GM21825 (cell line): Measurements from ENCODE around the gene ARHGAP26.
A peak's percentile ranks its signal among the peaks of the same experiment; 100 is the strongest.

Experiments used
- ATAC-seq: cut with Tn5 transposase; IDR thresholded peaks from one replicate; pipeline ENCODE4 v1.9.1; 2021; ENCODE audit warnings: mild to moderate bottlenecking, moderate library complexity; ENCODE audit not compliant: unreplicated experiment

ARHGAP26 gene

GRCh38 chr5:142845954-142846398 lies 75.8 kb downstream of the ARHGAP26 start:
- ATAC-seq = peak; percentile 64

DNA sequence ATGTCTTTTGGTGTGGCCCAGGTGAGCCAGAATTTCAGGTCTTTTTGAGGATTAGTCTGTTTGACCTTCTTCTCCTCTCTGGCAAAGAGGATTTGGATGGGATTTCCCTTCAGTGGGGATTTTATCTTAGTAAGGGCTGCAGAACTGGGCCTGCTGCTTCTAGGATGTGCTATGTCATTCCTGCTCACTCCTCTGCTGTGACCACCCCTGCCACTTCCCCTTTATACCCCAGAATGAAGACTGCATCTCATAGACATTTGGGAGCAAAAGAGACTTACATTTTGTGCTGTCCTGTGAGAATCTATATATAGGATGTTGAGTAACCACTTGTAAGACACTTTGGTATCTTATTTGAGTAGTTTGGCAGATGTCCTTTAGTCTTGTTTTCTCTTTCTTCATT lies 76.2 kb downstream of the ARHGAP26 start:
- ATAC-seq = no peak

GRCh38 chr5:142847898-142848790 lies 78.0 kb downstream of the ARHGAP26 start:
- no peak for ATAC-seq

GRCh38 chr5:142849466-142849865 lies 79.3 kb downstream of the ARHGAP26 start:
- ATAC-seq = no peak

DNA sequence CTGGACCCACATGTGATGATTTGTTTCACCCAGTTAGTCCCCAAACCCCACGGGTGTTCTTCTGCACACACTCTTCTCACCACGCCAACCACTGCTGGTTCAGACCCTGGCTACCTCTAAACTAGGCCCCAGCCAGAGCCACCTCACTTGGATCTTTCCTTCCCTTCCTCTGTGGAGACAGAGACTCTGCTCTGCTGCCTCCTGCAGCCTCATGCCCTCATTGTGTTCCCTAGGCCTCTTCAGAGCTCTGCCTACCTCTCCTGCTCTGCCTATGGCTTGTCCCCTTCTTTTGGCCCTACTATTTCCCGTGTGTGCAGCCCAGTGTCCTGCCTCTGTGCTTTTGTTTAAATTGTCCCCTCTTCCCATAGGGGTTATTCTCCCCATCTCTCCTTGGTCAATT lies 79.7 kb downstream of the ARHGAP26 start:
- ATAC-seq = no peak

DNA sequence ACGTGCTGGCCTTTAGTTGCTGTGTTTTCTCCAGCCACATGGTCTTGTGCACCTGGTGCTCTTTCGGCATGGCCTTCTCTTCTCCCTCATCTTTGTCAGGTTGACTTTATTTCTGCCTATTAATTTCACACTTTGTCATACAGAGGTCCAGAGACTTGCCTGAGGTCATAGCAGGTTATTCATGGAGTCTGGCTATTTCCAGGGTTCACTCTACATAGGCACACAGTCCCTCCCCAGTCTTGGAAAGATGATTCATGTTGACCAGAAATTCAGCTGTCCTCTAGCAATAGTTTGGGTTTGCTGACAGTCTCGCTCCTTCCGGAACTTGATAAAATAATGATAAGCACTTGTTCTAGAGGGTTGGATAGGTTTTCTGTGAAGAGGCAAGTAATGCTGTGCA lies 81.6 kb downstream of the ARHGAP26 start:
- no peak for ATAC-seq

DNA sequence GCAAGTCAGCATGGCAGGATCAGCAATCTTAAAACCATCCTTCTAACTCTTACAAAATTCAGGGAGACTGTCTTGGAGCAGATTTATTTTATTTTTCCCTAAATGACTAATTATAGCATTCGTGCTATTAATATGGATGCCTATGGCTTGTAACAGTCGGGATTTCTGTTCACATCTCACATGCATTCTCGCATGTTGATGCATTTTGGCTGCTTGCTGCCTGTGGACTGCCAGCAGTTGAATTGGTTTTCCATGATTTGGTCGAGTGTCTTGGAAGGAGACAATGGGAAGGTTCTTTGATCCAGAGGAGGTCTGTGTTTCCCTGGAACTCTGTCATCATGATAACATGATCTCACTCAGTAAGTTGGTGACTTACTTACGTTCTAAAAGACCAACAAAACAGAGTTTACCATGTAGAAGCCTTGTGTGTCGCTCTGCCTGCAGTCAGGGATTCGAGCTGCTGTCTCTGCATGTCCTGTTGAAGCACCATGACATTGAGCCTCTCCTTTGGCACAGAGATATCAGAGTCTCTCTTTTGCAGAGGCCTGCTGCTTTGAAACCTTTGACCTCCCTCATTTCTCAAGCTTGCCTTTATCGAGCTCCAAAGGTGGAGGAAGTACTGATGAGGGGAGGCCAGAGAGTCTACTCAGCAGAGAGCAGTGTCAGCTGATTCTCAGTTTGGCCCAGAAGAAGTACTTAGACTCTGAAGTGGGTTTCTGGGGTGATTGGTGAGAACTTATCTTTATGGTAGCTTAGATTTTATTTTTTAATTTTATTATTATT lies 82.4 kb downstream of the ARHGAP26 start:
- ATAC-seq = no peak

DNA sequence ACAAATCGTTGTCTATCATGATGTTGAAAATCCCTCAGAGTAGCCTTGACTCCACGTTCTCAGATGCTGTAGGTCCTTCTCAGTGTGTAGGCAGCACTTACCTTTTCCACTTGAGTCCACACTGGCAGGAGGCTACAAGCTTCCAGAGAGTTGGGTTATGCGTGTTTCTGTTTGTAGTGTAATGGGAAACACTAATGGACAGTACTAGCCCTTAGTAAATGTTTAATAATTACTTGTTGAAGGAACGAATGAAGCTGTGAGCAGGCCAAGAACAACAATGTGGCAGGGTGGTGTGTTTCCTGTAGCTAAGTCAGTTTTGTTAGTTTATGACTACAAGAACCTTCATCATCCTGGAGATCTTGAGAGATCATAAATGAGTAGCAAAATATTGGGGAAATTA lies 83.5 kb downstream of the ARHGAP26 start:
- no peak for ATAC-seq

GRCh38 chr5:142856269-142856782 lies 86.1 kb downstream of the ARHGAP26 start:
- ATAC-seq = no peak

DNA sequence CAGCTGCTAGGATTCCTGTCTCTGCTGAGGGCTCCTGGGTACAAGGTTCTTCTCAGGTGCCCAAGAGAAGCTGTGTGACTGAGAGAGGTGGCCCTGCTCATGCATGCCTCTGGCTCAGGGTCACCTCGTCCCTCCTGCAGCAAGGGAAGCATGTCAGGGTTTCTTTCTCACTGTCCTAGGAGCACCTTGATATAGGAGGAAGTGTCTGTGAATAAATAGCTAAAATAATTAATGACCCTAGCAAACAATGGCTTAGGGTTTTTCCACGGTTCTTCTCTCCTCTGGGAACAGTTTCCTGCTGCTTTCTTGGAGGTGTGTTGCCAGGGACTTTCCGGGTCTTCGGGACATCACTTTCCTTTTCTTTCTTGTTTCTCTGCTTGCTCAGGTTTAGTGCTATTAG lies 87.2 kb downstream of the ARHGAP26 start:
- no peak for ATAC-seq

DNA sequence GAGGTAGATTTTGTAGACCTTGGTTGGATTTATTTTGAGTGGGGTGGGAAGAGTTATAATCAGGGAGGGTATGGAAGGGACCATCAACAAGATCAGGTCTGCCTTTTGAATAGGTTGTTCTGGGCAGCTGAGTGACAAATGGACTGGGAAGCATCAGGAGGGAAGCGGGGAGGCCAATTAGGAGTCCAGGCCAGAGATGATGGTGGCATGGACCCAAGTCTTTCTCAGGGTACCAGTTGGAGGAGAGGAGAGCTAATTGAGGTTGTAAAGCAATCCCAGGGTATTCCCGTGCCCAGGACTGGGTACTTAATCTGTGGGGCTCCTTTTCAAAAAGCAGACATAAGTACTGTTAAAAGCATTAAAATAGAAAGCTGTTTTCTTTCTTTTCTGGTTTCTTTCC lies 88.9 kb downstream of the ARHGAP26 start:
- no peak for ATAC-seq

DNA sequence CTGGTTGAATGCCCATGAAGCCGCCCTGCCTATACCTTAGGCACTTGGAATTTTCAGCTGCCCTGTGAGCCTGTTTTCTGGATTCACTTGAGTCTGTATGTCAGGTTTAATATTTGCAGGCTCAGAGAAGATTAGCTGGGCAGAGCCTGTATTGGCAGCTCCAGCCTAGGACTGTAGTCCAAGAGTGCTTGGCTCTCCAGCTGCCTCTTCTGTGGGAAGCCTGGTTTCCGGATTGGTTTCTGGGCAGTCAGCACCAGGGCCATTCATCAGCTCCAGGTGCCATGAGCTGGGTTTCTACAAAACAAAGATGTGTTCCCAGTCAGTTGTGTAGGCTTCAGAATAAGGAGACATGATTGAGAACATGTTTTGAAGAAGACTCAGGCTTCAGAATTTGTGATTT lies 90.1 kb downstream of the ARHGAP26 start:
- no peak for ATAC-seq

- ATAC-seq = no peak
Observed at GRCh38 chr5:142861011-142861410, 90.8 kb downstream of the ARHGAP26 start.

- ATAC-seq = no peak
Observed at GRCh38 chr5:142862594-142862993, 92.4 kb downstream of the ARHGAP26 start.

DNA sequence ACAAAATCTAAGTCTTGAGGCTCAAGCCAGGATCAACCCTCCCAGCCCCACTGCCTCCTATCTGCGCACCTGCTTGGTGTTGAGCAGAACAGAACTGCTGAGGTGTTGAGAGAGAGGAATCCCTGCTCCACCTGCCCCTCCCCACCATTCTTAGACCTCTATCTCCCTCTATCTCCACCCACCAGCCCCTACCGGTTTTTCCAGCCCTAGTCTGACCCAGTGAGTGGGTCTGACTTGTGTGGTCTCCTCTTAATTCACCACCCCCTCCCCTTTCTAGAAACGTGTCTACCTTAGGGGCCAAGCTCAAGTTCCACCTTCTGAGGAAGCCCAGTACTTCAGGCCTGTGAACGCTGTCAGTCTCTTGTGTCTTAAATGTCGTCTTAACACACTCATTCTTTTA lies 93.7 kb downstream of the ARHGAP26 start:
- no peak for ATAC-seq

GRCh38 chr5:142864290-142865260 lies 94.4 kb downstream of the ARHGAP26 start:
- no peak for ATAC-seq

GRCh38 chr5:142865631-142866030 lies 95.5 kb downstream of the ARHGAP26 start:
- no peak for ATAC-seq

DNA sequence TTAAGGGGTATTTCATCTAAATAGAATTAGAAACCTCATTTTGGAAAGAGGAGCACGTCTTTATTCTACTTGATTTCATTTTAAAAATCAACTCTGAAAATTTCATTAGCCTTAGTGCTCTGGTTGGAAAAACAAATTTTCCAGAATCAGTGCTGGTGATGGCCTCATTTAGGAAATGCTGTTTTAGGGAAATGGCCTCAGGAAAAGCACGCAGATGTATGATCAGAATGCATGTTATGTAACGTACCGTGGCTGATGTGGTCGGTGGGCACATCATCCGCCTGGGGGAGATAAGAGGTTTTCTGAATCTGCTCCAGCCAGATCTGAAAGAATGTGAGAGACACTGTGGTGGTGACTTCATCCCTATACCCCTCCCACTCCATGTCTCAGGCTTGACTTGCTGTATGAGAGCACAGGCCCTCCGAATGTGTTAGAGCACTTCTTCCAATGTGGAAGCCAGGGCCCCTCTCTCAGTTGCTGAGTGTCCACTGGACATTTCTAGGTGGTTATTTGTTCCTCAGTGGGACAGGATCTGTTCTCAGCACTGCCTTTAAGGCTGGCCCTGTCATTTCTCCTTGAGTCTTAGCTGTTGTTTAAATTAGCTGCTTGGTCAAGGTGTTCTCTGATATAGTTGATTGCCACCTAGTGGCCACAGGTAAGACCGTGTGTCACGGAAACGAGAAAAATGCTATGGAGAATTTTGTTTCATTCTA lies 96.5 kb downstream of the ARHGAP26 start:
- peak; percentile 67 for ATAC-seq

DNA sequence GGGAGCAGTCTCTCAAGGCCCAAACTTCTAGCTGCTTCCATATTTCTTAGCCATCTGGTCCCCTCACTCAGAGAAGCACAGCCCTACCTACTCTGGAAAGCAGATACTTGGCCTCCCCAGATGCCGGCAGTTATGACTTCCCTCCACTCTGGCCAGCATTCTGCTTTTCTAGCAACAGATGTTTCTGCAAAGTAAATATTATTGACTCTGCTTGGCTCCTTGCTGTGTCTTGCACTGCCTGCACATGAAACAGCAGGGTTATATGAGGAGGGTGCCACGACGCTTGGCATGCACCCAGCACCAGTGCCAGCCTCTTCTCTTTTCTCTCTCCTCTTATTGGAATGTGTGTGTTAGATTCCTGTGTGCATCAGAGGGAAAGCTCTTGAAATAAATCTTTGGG lies 99.7 kb downstream of the ARHGAP26 start:
- ATAC-seq = no peak
